ENCODE measurements around the gene MEG3.

Gene MEG3

GRCh38 chr14:100898465-100898864 is 72.5 kb downstream of the MEG3 start:
- DNase-seq (ENCODE audit: low read depth): no peak

GRCh38 chr14:100898935-100899883 is 73.3 kb downstream of the MEG3 start:
- DNase-seq (ENCODE audit: low read depth): no peak

GRCh38 chr14:100899884-100900771 is 74.2 kb downstream of the MEG3 start:
- DNase-seq (ENCODE audit: low read depth): no peak

GRCh38 chr14:100900837-100901390 is 75.0 kb downstream of the MEG3 start:
- DNase-seq (ENCODE audit: low read depth): no peak

- no peak for DNase-seq (ENCODE audit: low read depth)
Observed at GRCh38 chr14:100901391-100902183, 75.7 kb downstream of the MEG3 start.

- no peak for DNase-seq (ENCODE audit: low read depth)
Observed at GRCh38 chr14:100902295-100903133, 76.6 kb downstream of the MEG3 start.

- DNase-seq (ENCODE audit: low read depth): no peak
Observed at GRCh38 chr14:100903134-100903468, 77.2 kb downstream of the MEG3 start.

- DNase-seq (ENCODE audit: low read depth): no peak
Observed at GRCh38 chr14:100903672-100904185, 77.8 kb downstream of the MEG3 start, which contains the start of gene RTL1. Gene RTL1 (minus strand): TSS chr14:100903722. CDS start chr14:100884788, 18,934 bp downstream.

- DNase-seq (ENCODE audit: low read depth): no peak
Observed at GRCh38 chr14:100904307-100905087, 78.6 kb downstream of the MEG3 start.

GRCh38 chr14:100905166-100905565 is 79.2 kb downstream of the MEG3 start:
- DNase-seq (ENCODE audit: low read depth): no peak

- DNase-seq (ENCODE audit: low read depth): no peak
Observed at GRCh38 chr14:100906420-100906819, 80.5 kb downstream of the MEG3 start.

- no peak for DNase-seq (ENCODE audit: low read depth)
Observed at GRCh38 chr14:100907240-100907639, 81.3 kb downstream of the MEG3 start.

GRCh38 chr14:100909439-100909838 is 83.5 kb downstream of the MEG3 start:
- no peak for DNase-seq (ENCODE audit: low read depth)
